ENCODE data around the gene OPN1LW. TPM values are rescaled to one million over a fixed set of nuclear protein-coding genes. Genes with fewer than 3 reads are reported as not detected.

OPN1LW gene
- total and polyA plus RNA-seq, 2 donors (not counting 3 experiments of a cell fraction or from before 2014, with no cell fraction given) = not detected

DNA sequence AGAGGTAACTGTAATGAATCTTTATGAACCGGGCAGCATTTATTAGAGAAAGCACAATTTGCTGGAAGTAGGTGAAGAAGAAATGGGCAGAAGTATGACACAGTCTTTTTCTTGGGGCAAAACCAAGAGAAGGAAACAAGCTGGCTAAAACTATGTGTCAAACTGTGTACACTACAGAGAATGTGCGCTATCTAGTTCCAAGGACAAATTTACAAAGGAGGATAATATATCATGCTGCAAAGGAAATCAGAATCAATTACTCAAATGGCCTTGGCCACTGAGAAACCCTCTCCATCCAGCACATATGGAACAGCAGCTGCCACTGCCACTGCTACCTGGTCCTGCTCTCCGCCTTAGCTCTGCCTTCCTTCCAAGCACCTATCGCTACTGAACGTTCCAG, 29.4 kb upstream of the OPN1LW start:
- no peak for DNase-seq (ENCODE audit: low read depth, low spot score)
- Histone ChIP-seq H4K20me1 (replicated peaks; ENCODE audit: control insufficient read depth, extremely low read depth, insufficient read depth, low read length) (no peaks in the 10 kb centered on the region), H3K4me1 (ENCODE audit: control insufficient read depth, extremely low read depth, insufficient read depth, low read length) (no peaks in the 10 kb centered on the region), H2AFZ (ENCODE audit: low read depth, low read length) (no peak overlapping the region), H3K36me3 (ENCODE audit: control insufficient read depth in 2 of 2, extremely low read depth in 1 of 2, insufficient read depth in 2 of 2, low read length in 2 of 2) (no peaks in the 10 kb centered on the region), H3K9ac (replicated peaks; ENCODE audit: extremely low read depth, insufficient read depth, low read length) (no peak overlapping the region), H3K27ac (ENCODE audit: insufficient read depth, low read depth, low read length) (no peak overlapping the region), H3K9me1 (replicated peaks; ENCODE audit: control insufficient read depth, extremely low read depth, insufficient read depth, low read length) (no peaks in the 10 kb centered on the region), H3K4me3 (replicated peaks in 1 of 3; ENCODE audit: insufficient read depth in 1 of 3, low read depth in 1 of 3, low read length in 3 of 3) (no peak overlapping the region), H3K4me2 (ENCODE audit: insufficient read depth, low read length) (no peak overlapping the region), H3K9me3 (replicated peaks; ENCODE audit: control insufficient read depth, insufficient read depth, low read length) (no peaks in the 10 kb centered on the region), H3K79me2 (ENCODE audit: control insufficient read depth, insufficient read depth, low read length) (no peaks in the 10 kb centered on the region), H3K27me3 (ENCODE audit: control insufficient read depth in 2 of 2, insufficient read depth in 2 of 2, low read length in 2 of 2) (no peaks in the 10 kb centered on the region)
- BruUV-seq (replicated peaks) = no TSS peak
- TF ChIP-seq GATA2 (IDR thresholded peaks at IDR 0.05; ENCODE audit: insufficient read depth, insufficient read length, low read depth, low read length) (no peak), EZH2 (IDR thresholded peaks at IDR 0.05; ENCODE audit: borderline replicate concordance, low read depth, low read length, severe bottlenecking) (no peak)
- POLR2A ChIA-PET = no interaction called here
- dilution Hi-C loops (cut with MboI; ENCODE audit: extremely low pct_ligation_motif_present, low sequenced_read_pairs) = no loop called here
- intact Hi-C loops (cut with micrococcal nuclease) = no loop called here
- CTCF ChIA-PET = no interaction called here
- no peak for FAIRE-seq

DNA sequence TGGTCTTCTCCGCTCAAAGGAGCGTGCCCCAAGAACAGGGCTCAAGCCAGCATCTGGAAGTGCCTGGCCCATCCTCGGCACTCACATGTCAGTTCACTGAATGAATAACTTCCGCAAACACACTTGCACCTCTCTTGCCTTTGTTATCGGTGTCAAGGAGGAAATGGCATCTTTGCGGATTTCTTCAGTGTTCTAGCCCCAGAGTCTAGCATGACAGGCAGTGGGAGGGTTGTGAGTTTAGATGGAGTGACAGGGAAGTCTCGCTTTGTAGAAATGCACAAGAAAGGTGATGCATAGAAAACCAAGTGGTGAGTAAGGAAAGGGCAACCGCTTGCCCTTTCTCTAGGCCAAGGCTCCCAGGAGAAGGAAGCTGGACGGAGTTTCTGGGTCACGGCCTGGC, 29.0 kb upstream of the OPN1LW start:
- intact Hi-C loops (cut with micrococcal nuclease) (no loop called here), dilution Hi-C loops (cut with MboI; ENCODE audit: extremely low pct_ligation_motif_present, low sequenced_read_pairs) (no loop called here)
- Histone ChIP-seq H3K4me1 (ENCODE audit: control insufficient read depth, extremely low read depth, insufficient read depth, low read length) (no peaks in the 10 kb centered on the region), H3K27me3 (ENCODE audit: control insufficient read depth in 2 of 2, insufficient read depth in 2 of 2, low read length in 2 of 2) (no peaks in the 10 kb centered on the region), H3K36me3 (ENCODE audit: control insufficient read depth in 2 of 2, extremely low read depth in 1 of 2, insufficient read depth in 2 of 2, low read length in 2 of 2) (no peaks in the 10 kb centered on the region), H3K9me3 (replicated peaks; ENCODE audit: control insufficient read depth, insufficient read depth, low read length) (no peaks in the 10 kb centered on the region), H3K4me2 (ENCODE audit: insufficient read depth, low read length) (no peak overlapping the region), H3K9me1 (replicated peaks; ENCODE audit: control insufficient read depth, extremely low read depth, insufficient read depth, low read length) (no peaks in the 10 kb centered on the region), H3K79me2 (ENCODE audit: control insufficient read depth, insufficient read depth, low read length) (no peaks in the 10 kb centered on the region), H4K20me1 (replicated peaks; ENCODE audit: control insufficient read depth, extremely low read depth, insufficient read depth, low read length) (no peaks in the 10 kb centered on the region), H2AFZ (ENCODE audit: low read depth, low read length) (no peak overlapping the region), H3K27ac (ENCODE audit: insufficient read depth, low read depth, low read length) (no peak overlapping the region), H3K9ac (replicated peaks; ENCODE audit: extremely low read depth, insufficient read depth, low read length) (no peak overlapping the region), H3K4me3 (replicated peaks in 1 of 3; ENCODE audit: insufficient read depth in 1 of 3, low read depth in 1 of 3, low read length in 3 of 3) (no peak overlapping the region)
- no TSS peak for BruUV-seq (replicated peaks)
- POLR2A ChIA-PET = no interaction called here
- TF ChIP-seq GATA2 (IDR thresholded peaks at IDR 0.05; ENCODE audit: insufficient read depth, insufficient read length, low read depth, low read length) (no peak), MYC (IDR thresholded peaks at IDR 0.05; ENCODE audit: low read depth, low read length) (no peak), POLR2A (IDR thresholded peaks at IDR 0.05; ENCODE audit: low read depth, low read length) (no peak), POLR2AphosphoS5 (IDR thresholded peaks at IDR 0.05; ENCODE audit: insufficient read depth, low read depth, low read length) (no peak), FOS (IDR thresholded peaks at IDR 0.05; ENCODE audit: borderline replicate concordance, insufficient read depth, low read length) (no peak)
- TF ChIP-seq, protein P1, sequence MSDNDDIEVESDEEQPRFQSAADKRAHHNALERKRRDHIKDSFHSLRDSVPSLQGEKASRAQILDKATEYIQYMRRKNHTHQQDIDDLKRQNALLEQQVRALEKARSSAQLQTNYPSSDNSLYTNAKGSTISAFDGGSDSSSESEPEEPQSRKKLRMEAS (IDR thresholded peaks at IDR 0.05; ENCODE audit: insufficient read depth, insufficient read length) = no peak
- no peak for FAIRE-seq
- CTCF ChIA-PET = no interaction called here
- DNase-seq (ENCODE audit: low read depth, low spot score) = no peak

All from endothelial cell of umbilical vein (primary cell).